Activated B cell treated with CpG ODN at 0.5 μM for 24 hours (primary cell): ENCODE measurements around the gene SAFB. TPM values are rescaled to one million over a fixed set of nuclear protein-coding genes. Genes with fewer than 3 reads are reported as not detected.
"Not testable (repeated sequence)": the region's sequence is repeated elsewhere in the genome, so short reads cannot be mapped to it uniquely, and the experiment has no call there.

Source experiments
- ATAC-seq: fragments of 200-7000 bp; cut with Tn5 transposase; one replicate; pipeline ENCODE4 v1.10.0; 2021; ENCODE audit warnings: low read depth, mild to moderate bottlenecking, moderate library complexity
- CTCF ChIA-PET: fragments of 350-600 bp; sonication (Branson Sonifier 250); formaldehyde crosslinking; loops from one replicate; lab custom pipeline; 2021; ENCODE audit warnings: antibody characterized with exemption; lab: Charles Lee
- POLR2A ChIA-PET: fragments of 350-600 bp; sonication (Branson Sonifier 250); formaldehyde crosslinking; loops from one replicate; lab custom pipeline; 2021; ENCODE audit warnings: antibody characterized with exemption; lab: Charles Lee
- DNase-seq: peaks from one replicate; pipeline ENCODE4 v3.0.0; 2022
- H3K27ac Mint-ChIP-seq: one replicate; pipeline ENCODE4 v1.8.0; 2020; ENCODE audit warnings: mixed read lengths
- H3K27me3 Mint-ChIP-seq: one replicate; pipeline ENCODE4 v1.8.0; 2021; ENCODE audit warnings: mixed read lengths
- H3K36me3 Mint-ChIP-seq: one replicate; pipeline ENCODE4 v1.8.0; 2021; ENCODE audit warnings: low read depth, mixed read lengths
- H3K4me1 Mint-ChIP-seq: one replicate; pipeline ENCODE4 v1.8.0; 2021; ENCODE audit warnings: mixed read lengths
- H3K4me3 Mint-ChIP-seq: one replicate; pipeline ENCODE4 v1.8.0; 2020; ENCODE audit warnings: mild to moderate bottlenecking, mixed read lengths
- H3K9me3 Mint-ChIP-seq: one replicate; pipeline ENCODE4 v1.8.0; 2020; ENCODE audit warnings: mixed read lengths
- intact Hi-C: fragments of 100-400 bp; cut with micrococcal nuclease; formaldehyde crosslinking; loops from one replicate; pipeline ENCODE4 v1.15.1; 2024
- total RNA-seq: library from RNA; stranded (reverse); gene quantifications from 2 replicates; pipeline ENCODE4 v1.2.3, GENCODE V29; 2022
- TF ChIP-seq, protein P1 (sequence below): fragments of 200-600 bp; IDR thresholded peaks from one replicate; pipeline ENCODE4 v1.8.0; 2022; ENCODE audit warnings: antibody characterized with exemption, mild to moderate bottlenecking

The SAFB gene
- total RNA-seq, 1 donor from 2014 or later: 171 TPM

DNA sequence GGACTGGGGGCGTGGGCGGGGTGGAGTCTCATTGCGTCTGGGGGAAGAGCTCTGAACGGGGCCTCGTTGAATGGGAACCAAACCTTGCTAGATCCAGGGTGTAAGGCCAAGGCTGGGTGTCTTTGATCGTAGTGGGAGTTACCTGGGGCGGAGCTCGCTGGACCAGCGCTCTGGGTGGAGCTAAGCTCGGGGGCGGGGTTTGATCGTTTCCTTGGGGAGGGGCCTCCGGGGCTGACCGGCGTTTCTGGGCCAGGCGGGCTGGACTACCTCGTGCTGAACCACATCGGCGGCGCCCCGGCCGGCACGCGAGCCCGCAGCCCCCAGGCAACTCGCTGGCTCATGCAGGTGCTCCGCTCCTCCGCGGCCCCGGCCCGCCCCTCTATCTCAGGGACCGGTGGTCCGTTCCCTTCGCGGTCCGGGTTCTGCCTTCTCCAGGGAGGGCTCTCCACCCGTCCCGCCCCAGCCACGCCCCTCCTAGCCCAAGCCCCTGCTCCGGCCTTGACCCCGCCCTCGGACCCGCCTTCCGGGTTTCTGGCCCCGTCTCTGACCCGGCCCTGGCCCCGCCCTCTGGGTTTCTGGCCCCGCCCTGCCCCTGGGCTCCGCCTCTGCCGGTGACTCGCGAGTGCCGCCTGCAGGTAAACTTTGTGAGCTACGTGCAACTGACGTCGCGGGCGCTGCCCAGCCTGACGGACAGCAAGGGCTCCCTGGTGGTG lies 63.9 kb downstream of the SAFB start:
- peak overlapping the region; percentile 89 for H3K27ac Mint-ChIP-seq
- H3K4me3 Mint-ChIP-seq: peak overlapping the region; percentile 85
- no peaks in the 10 kb centered on the region for H3K27me3 Mint-ChIP-seq
- intact Hi-C loops: loop anchor here (1.0 to 2.0 kb wide), 4 partner anchors 64 to 896 kb away; partner anchors contain the start of genes FEM1A, SAFB and VMAC
- DNase-seq: peak; percentile 100
- peak; percentile 74 for ATAC-seq
- CTCF ChIA-PET: interaction anchor here (1.1 to 2.0 kb wide), 4 partner anchors 10 to 117 kb away, joined by 3 to 5 read pairs (median 4); no protein-coding TSS in a partner anchor
- POLR2A ChIA-PET: interaction anchor here (0.5 to 6.4 kb wide), 16 partner anchors 9 to 1052 kb away, joined by 3 to 102 read pairs (median 6); partner anchors contain the start of genes CATSPERD, KHSRP, LONP1 and SAFB
- no peaks in the 10 kb centered on the region for H3K9me3 Mint-ChIP-seq
- H3K36me3 Mint-ChIP-seq: peaks cover 13% of the 10 kb centered on the region
- H3K4me1 Mint-ChIP-seq: peaks cover 30% of the 10 kb centered on the region
- TF ChIP-seq, protein P1, sequence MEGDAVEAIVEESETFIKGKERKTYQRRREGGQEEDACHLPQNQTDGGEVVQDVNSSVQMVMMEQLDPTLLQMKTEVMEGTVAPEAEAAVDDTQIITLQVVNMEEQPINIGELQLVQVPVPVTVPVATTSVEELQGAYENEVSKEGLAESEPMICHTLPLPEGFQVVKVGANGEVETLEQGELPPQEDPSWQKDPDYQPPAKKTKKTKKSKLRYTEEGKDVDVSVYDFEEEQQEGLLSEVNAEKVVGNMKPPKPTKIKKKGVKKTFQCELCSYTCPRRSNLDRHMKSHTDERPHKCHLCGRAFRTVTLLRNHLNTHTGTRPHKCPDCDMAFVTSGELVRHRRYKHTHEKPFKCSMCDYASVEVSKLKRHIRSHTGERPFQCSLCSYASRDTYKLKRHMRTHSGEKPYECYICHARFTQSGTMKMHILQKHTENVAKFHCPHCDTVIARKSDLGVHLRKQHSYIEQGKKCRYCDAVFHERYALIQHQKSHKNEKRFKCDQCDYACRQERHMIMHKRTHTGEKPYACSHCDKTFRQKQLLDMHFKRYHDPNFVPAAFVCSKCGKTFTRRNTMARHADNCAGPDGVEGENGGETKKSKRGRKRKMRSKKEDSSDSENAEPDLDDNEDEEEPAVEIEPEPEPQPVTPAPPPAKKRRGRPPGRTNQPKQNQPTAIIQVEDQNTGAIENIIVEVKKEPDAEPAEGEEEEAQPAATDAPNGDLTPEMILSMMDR: peak; percentile 31

DNA sequence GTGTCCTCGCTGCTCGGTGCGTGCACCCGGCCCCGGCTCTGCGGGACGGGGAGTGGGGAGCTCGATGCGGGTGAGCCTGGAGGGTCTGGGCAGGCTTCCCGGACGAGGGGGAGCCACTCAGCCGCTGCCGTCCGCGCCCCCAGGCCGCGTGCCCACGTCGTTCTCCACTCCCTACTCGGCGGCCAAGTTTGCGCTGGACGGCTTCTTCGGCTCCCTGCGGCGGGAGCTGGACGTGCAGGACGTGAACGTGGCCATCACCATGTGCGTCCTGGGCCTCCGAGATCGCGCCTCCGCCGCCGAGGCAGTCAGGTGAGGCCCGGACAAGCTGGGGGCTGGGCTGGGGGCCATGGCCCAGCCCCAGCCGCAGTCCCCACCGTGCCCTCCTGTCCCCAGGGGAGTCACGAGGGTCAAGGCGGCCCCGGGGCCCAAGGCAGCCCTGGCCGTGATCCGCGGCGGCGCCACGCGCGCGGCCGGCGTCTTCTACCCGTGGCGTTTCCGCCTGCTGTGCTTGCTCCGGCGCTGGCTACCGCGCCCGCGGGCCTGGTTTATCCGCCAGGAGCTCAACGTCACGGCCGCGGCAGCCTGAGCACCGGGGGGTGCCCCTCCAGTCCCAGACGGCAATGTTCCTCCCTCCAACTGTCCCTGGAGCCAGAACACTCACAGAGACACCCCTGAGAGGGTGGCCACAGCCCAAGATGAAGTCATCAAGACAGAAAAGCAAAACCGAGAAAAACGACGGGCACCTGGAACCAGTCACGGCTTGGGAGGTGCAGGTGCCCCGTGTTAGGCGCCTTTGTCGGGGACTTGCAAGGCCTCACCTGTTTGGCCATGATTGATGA lies 64.7 kb downstream of the SAFB start:
- TF ChIP-seq, protein P1: no peak
- Mint-ChIP-seq H3K9me3 (no peaks in the 10 kb centered on the region), H3K27ac (no peak overlapping the region), H3K27me3 (no peaks in the 10 kb centered on the region), H3K36me3 (peaks cover 21% of the 10 kb centered on the region), H3K4me3 (peak overlapping the region; percentile 85), H3K4me1 (peaks cover 33% of the 10 kb centered on the region)
- POLR2A ChIA-PET: interaction anchor here (0.7 to 6.4 kb wide), 12 partner anchors 8 to 1053 kb away, joined by 3 to 102 read pairs (median 7); partner anchors contain the start of genes CATSPERD, KHSRP, LONP1 and SAFB
- no peak for DNase-seq
- intact Hi-C loops: loop anchor here (1.0 to 2.0 kb wide), 3 partner anchors 64 to 897 kb away; partner anchors contain the start of genes FEM1A and SAFB
- no peak for ATAC-seq
- CTCF ChIA-PET: interaction anchor here (1.1 to 2.0 kb wide), 4 partner anchors 11 to 117 kb away, joined by 3 to 5 read pairs (median 4); no protein-coding TSS in a partner anchor

DNA sequence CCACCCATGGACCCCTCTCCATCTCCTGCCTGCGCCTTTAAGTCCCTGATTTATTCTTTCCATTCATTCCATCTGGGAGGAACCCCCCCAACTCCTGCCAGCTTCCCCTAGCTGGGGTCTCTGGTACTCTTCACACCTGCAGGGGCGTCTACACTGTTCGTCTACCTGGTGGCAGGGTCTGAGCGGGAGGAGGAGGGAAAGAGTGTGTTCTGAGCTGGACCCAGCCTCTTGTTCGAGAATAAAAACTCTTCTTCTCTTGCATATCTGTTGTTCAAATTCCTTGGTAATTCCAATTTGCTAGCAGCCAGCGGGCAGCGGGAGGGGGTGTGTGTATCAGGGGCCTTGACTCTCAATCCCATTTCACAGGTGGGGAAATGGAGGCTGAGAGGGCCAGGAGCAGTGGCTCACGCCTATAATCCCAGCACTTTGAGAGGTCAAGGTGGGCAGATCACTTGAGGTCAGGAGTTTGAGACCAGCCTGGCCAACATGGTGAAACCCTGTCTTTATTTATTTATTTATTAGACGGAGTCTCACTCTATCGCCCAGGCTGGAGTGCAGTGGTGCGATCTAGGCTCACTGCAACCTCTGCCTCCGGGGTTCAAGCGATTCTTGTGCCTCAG lies 65.5 kb downstream of the SAFB start:
- ATAC-seq, H3K9me3 Mint-ChIP-seq, DNase-seq, H3K27ac Mint-ChIP-seq, intact Hi-C loops, CTCF ChIA-PET, H3K27me3 Mint-ChIP-seq: not testable (repeated sequence)
- POLR2A ChIA-PET: interaction anchor here (1.0 to 6.4 kb wide), 3 partner anchors 31 to 65 kb away, joined by 3 to 102 read pairs (median 57); partner anchors contain the start of genes CATSPERD, LONP1, SAFB and SAFB2
- H3K4me3 Mint-ChIP-seq: peak overlapping the region; percentile 42
- peaks cover 29% of the 10 kb centered on the region for H3K36me3 Mint-ChIP-seq
- H3K4me1 Mint-ChIP-seq: peaks cover 33% of the 10 kb centered on the region

DNA sequence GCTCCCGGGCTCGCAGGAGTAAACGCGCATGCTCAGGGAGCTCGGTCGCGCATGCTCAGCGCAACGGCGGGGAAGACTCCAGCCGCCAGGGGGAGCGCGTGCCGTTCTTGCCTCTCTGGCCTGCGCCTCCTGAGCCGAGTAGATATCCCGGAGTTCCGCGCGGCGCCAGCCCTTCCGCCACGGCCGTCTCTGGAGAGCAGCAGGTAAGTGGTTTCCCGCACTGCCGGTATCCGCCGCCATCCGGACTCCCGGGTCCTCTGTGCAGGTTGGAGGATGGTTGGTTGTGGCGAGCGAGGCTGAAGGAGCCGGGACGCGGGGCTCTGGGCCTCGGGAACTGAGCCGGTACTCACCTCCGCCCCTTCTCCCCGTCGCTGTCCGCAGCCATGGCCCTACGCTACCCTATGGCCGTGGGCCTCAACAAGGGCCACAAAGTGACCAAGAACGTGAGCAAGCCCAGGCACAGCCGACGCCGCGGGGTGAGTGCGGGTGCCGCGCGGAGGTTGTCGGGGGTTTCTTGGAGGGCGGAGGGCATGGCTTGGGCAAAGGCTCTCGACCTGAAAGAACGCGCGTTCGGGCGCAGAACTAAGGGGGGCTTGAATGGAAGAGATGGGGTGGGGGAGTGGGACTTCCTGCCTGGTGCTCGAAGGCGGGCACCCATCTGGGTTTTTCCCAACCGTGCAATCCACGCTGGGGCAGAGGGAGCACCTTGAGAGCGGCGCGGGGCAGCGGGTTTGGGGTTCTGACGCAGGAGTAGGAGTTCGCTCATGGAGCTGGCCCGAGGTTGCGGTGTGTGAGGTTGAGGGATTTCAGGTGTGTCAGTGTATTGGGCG lies 67.5 kb downstream of the SAFB start, which contains the start of gene RPL36:
RPL36 (plus strand) TSS at position 171 of the 830 bp plus-strand sequence; CDS start at position 384, 213 bp downstream.
- intact Hi-C loops: loop anchor here (1.0 to 2.0 kb wide), 5 partner anchors 10 to 214 kb away; partner anchors contain the start of genes CATSPERD, DUS3L, LONP1 and MICOS13
- Mint-ChIP-seq H3K36me3 (peaks cover 46% of the 10 kb centered on the region), H3K27me3 (no peaks in the 10 kb centered on the region), H3K4me3 (peak within 1 kb of the TSS; percentile 93), H3K9me3 (no peaks in the 10 kb centered on the region), H3K27ac (peak within 1 kb of the TSS; percentile 90), H3K4me1 (peaks cover 33% of the 10 kb centered on the region)
- DNase-seq (peak; percentile 99), ATAC-seq (peak; percentile 48)
- TF ChIP-seq, protein P1: peak; percentile 88
- POLR2A ChIA-PET: interaction anchor here (0.5 to 6.4 kb wide), 19 partner anchors 10 to 1928 kb away, joined by 3 to 102 read pairs (median 4); partner anchors contain the start of genes CATSPERD, EEF2, FEM1A and LONP1
- CTCF ChIA-PET: interaction anchor here (0.6 to 1.5 kb wide), 6 partner anchors 28 to 278 kb away, joined by 3 to 11 read pairs (median 3); partner anchors contain the start of genes CATSPERD, LONP1, SAFB and SAFB2
